A549 treated with dexamethasone at 1 μM for 4 hours (cell line): ENCODE measurements around the gene OR52J3. TPM values are rescaled to one million over a fixed set of nuclear protein-coding genes. Genes with fewer than 3 reads are reported as not detected.

ENCODE experiments used
- total RNA-seq: library from RNA; stranded (reverse); fragments of 200-300 nt; extraction: Qiagen RNA extraction; gene quantifications from 5 replicates; pipeline ENCODE4 v1.2.3, GENCODE V29; 2022

The OR52J3 gene
- total RNA-seq = not detected in 5 replicates

GRCh38 chr11:5046226-5046625, at the start of gene OR52J3:
TSS of gene OR52J3 (plus strand) at chr11:5046526. CDS start at chr11:5046526, 0 bp downstream.

GRCh38 chr11:5059391-5059790, 13.1 kb downstream of the OR52J3 start, which contains the start of gene OR52E2:
TSS of gene OR52E2 (minus strand) at chr11:5059627. CDS start at chr11:5059627, 0 bp downstream.

GRCh38 chr11:5069272-5069671, 22.9 kb downstream of the OR52J3 start, which contains the start of gene OR52E1:
TSS of gene OR52E1 (plus strand) at chr11:5069572.

Other genes starting within 250 kb of the OR52J3 start
- gene OR52R1, start 242.1 kb upstream of the OR52J3 start, total RNA-seq = not detected in 5 replicates
- not detected in 5 replicates for gene OR51F2, start 225.2 kb upstream of the OR52J3 start, total RNA-seq
- gene OR51S1, start 197.3 kb upstream of the OR52J3 start, total RNA-seq = not detected in 5 replicates
- gene OR51T1, start 164.6 kb upstream of the OR52J3 start, total RNA-seq = not detected in 5 replicates
- gene OR51A7, start 142.7 kb upstream of the OR52J3 start, total RNA-seq = not detected in 5 replicates
- gene OR51G2, start 127.2 kb upstream of the OR52J3 start, total RNA-seq = not detected in 5 replicates
- gene OR51G1, start 122.2 kb upstream of the OR52J3 start, total RNA-seq = not detected in 5 replicates
- not detected in 5 replicates for gene OR51A4, start 98.9 kb upstream of the OR52J3 start, total RNA-seq
- not detected in 5 replicates for gene OR51A2, start 90.8 kb upstream of the OR52J3 start, total RNA-seq
- not detected in 5 replicates for gene OR51L1, start 51.7 kb upstream of the OR52J3 start, total RNA-seq
- not detected in 5 replicates for gene OR52E2, start 13.1 kb downstream of the OR52J3 start, total RNA-seq
- gene OR52E1, start 23.0 kb downstream of the OR52J3 start, total RNA-seq = not detected in 5 replicates
- not detected in 5 replicates for gene OR52A5, start 91.8 kb downstream of the OR52J3 start, total RNA-seq
- gene OR52A1, start 108.2 kb downstream of the OR52J3 start, total RNA-seq = not detected in 5 replicates
- not detected in 5 replicates for gene OR51V1, start 154.2 kb downstream of the OR52J3 start, total RNA-seq
- gene HBB, start 180.5 kb downstream of the OR52J3 start, total RNA-seq = not detected in 5 replicates
- gene HBD, start 188.0 kb downstream of the OR52J3 start, total RNA-seq = not detected in 5 replicates
- gene HBG1, start 203.3 kb downstream of the OR52J3 start, total RNA-seq = not detected in 5 replicates
- gene HBG2, start 208.3 kb downstream of the OR52J3 start, total RNA-seq = not detected in 5 replicates
- gene HBE1, start 223.4 kb downstream of the OR52J3 start, total RNA-seq = 0.09 to 0.19 TPM (median 0.11 TPM) in 4 of 5 replicates, not detected in the other